ENCODE data around the gene CAPN12.

DNA sequence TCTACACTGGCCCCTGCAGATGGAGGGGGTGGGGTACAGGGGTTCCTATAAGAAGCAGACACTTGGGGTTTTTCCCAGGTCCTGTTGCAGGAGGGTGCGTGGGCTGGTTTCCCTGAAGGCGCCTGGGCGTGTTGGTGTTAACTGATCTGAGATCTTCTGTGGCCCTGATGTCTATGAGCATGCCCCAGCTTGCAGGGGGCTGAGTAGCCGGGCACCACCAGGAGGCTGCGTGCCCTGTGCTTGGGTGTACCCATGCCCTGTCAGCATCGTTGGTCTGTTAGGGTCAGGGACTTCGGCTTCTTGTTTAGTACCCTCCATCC lies 45.3 kb downstream of the CAPN12 start:
- TF ChIP-seq EZH2phosphoT487 (IDR thresholded peaks at IDR 0.05; ENCODE audit: insufficient read depth, low read depth) (no peak), EZH2 (IDR thresholded peaks at IDR 0.05; ENCODE audit: insufficient read depth, poor library complexity, severe bottlenecking) (no peak)

Data from GM23248 (cell line).